Regular cardiac myocyte (primary cell): ENCODE data around the gene NBPF20. TPM values are rescaled to one million over a fixed set of nuclear protein-coding genes. Genes with fewer than 3 reads are reported as not detected.

Experiments
- total RNA-seq: library from RNA; depleted of rRNA; stranded (reverse); fragments of >200 nt; gene quantifications from 2 replicates; pipeline ENCODE4 v1.2.3, GENCODE V29; 2014

NBPF20 gene
- 1.7 and 2.3 TPM in 2 replicates for total RNA-seq

GRCh38 chr1:145425436-145426029 lies at the start of gene NBPF20:
Gene NBPF20, minus strand, starts transcription at chr1:145425603. Its CDS starts 20,331 bp downstream, at chr1:145405272.

Other genes starting within 250 kb of the NBPF20 start
- not detected in 2 replicates for gene PPIAL4D, start 183.4 kb downstream of the NBPF20 start, total RNA-seq
- gene GPR89A, start 182.4 kb upstream of the NBPF20 start, total RNA-seq, result 24.2 and 27.3 TPM in 2 replicates